AG04449 (cell line): Measurements from ENCODE around the gene DIP2B.

Experiments used
- CTCF ChIA-PET: fragments of 350-600 bp; formaldehyde crosslinking; extraction: SDS; loops from one replicate; lab custom pipeline; 2021; ENCODE audit warnings: antibody characterized with exemption; lab: Yijun Ruan, JAX
- POLR2A ChIA-PET: fragments of 400-600, 350-600 bp; formaldehyde crosslinking; extraction: SDS; loops from one replicate; lab custom pipeline; 2020; ENCODE audit warnings: antibody characterized with exemption, inconsistent platforms; lab: Yijun Ruan, JAX
- DNase-seq: peaks from one replicate; pipeline ENCODE4 v3.0.0-alpha.2; 2010; ENCODE audit warnings: low read depth, low spot score
- H3K4me3 ChIP-seq: 2 replicates; pipeline ENCODE4 v1.5.1; 2011; ENCODE audit warnings: low read depth, mild to moderate bottlenecking, control low read depth, low read length
- CTCF ChIP-seq: IDR thresholded peaks from one replicate; pipeline ENCODE4 v1.5.1; 2011; ENCODE audit warnings: mild to moderate bottlenecking, moderate library complexity, low read length, control low read depth, inconsistent platforms; ENCODE audit not compliant: insufficient read depth; ENCODE audit errors: missing control alignments

DIP2B gene

GRCh38 chr12:50749459-50749882, 244.7 kb downstream of the DIP2B start:
- no peak for DNase-seq
- CTCF ChIA-PET = interaction anchor here (0.7 to 2.5 kb wide), 3 partner anchors 15 to 76 kb away, joined by 3 to 9 read pairs (median 6); no protein-coding TSS in a partner anchor

GRCh38 chr12:50750366-50750765, 245.6 kb downstream of the DIP2B start:
- DNase-seq = no peak
- POLR2A ChIA-PET = no interaction called here
- CTCF ChIA-PET = interaction anchor here (2.5 kb wide), 1 partner anchor 16 kb away, joined by 9 read pairs; no protein-coding TSS in a partner anchor
- H3K4me3 ChIP-seq = no peak overlapping the region
- no peak for TF ChIP-seq CTCF

More at GRCh38 chr12:50749459-50749882, 244.7 kb downstream of the DIP2B start:
- POLR2A ChIA-PET = no interaction called here
- no peak for TF ChIP-seq CTCF
- H3K4me3 ChIP-seq = no peak overlapping the region

- ChIA-PET POLR2A (no interaction called here), CTCF (interaction anchor here (0.7 kb wide), 1 partner anchor 22 kb away, joined by 3 read pairs; no protein-coding TSS in a partner anchor)
- no peak for DNase-seq
- TF ChIP-seq CTCF = no peak
- H3K4me3 ChIP-seq = no peak overlapping the region
These were observed 247.3 kb downstream of the DIP2B start for GRCh38 chr12:50751948-50752721.

- CTCF ChIA-PET = interaction anchor here (2.3 kb wide), 1 partner anchor 12 kb away, joined by 8 read pairs; no protein-coding TSS in a partner anchor
These were observed 248.5 kb downstream of the DIP2B start for GRCh38 chr12:50753232-50753769.

GRCh38 chr12:50763639-50764285, 259.0 kb downstream of the DIP2B start, which contains the start of gene ATF1:
Gene ATF1 (plus strand): TSS chr12:50764101. CDS start chr12:50780146, 16,045 bp downstream.
- no peak for TF ChIP-seq CTCF
- POLR2A ChIA-PET = interaction anchor here (0.5 to 1.5 kb wide), 7 partner anchors 10 to 263 kb away, joined by 3 to 7 read pairs (median 4); partner anchors contain the start of gene SLC11A2

More at GRCh38 chr12:50753232-50753769, 248.5 kb downstream of the DIP2B start:
- no peak for TF ChIP-seq CTCF
- POLR2A ChIA-PET = no interaction called here
- DNase-seq = no peak
- H3K4me3 ChIP-seq = no peak overlapping the region

More at GRCh38 chr12:50763639-50764285, 259.0 kb downstream of the DIP2B start, which contains the start of gene ATF1:
- CTCF ChIA-PET = interaction anchor here (1.9 to 7.0 kb wide), 6 partner anchors 13 to 598 kb away, joined by 6 to 106 read pairs (median 14); partner anchors contain the start of gene SLC11A2
- H3K4me3 ChIP-seq = peak within 1 kb of the TSS; percentile 89
- peak; percentile 38 for DNase-seq
